ENCODE results near the gene XRRA1. TPM values are rescaled to one million over a fixed set of nuclear protein-coding genes. Genes with fewer than 3 reads are reported as not detected.

XRRA1 gene
- total and polyA plus RNA-seq, 2 of the 13 experiments (the other 11 are each of a cell fraction or from before 2014, with no cell fraction given) = 7.6 to 10.5 TPM

- TF ChIP-seq SP5 (CRISPR knock-in tag; IDR thresholded peaks at IDR 0.05; ENCODE audit: borderline replicate concordance, low read depth) (no peak; the same call in 1 of the 2 replicates), TCF12 (IDR thresholded peaks at IDR 0.05) (no peak), TCF12 (CRISPR knock-in tag; IDR thresholded peaks at IDR 0.05) (no peak), FOXP1 (IDR thresholded peaks at IDR 0.05) (0 out of 2 replicates have a peak, but pooled peaks have one; percentile 39), FOXP1 (CRISPR knock-in tag; IDR thresholded peaks at IDR 0.05) (peak; percentile 75; the same call in 1 of the 2 replicates), RORA (CRISPR knock-in tag; IDR thresholded peaks at IDR 0.05) (no peak), SOX13 (IDR thresholded peaks at IDR 0.05) (peak; percentile 63), SOX13 (CRISPR knock-in tag; conservative IDR thresholded peaks at IDR 0.05 in 1 of 2, IDR thresholded peaks at IDR 0.05 in 1 of 2) (peak in 1 of 2 experiments; percentile 80; a peak in 2 of 4 replicates), ZNF143 (CRISPR knock-in tag; IDR thresholded peaks at IDR 0.05) (peak; percentile 67; the same call in 1 of the 2 replicates), WIZ (CRISPR knock-in tag; IDR thresholded peaks at IDR 0.05) (no peak), ZNF557 (CRISPR knock-in tag; IDR thresholded peaks at IDR 0.05) (no peak), REXO4 (CRISPR knock-in tag; IDR thresholded peaks at IDR 0.05; ENCODE audit: borderline replicate concordance) (no peak), ATF4 (CRISPR knock-in tag; IDR thresholded peaks at IDR 0.05) (peak in 1 of 2 experiments; percentile 53; a peak in 2 of 4 replicates), SNAPC5 (CRISPR knock-in tag; IDR thresholded peaks at IDR 0.05; ENCODE audit: borderline replicate concordance) (no peak), PHF8 (CRISPR knock-in tag; IDR thresholded peaks at IDR 0.05) (no peak), NCOA2 (CRISPR knock-in tag; IDR thresholded peaks at IDR 0.05) (0 out of 2 replicates have a peak, but pooled peaks have one; percentile 33), ARID5B (CRISPR knock-in tag; IDR thresholded peaks at IDR 0.05) (peak; percentile 43), ARNT2 (CRISPR knock-in tag; IDR thresholded peaks at IDR 0.05; ENCODE audit: low read depth) (no peak), KLF9 (CRISPR knock-in tag; IDR thresholded peaks at IDR 0.05; ENCODE audit: low read depth) (no peak), ZNF574 (CRISPR knock-in tag; IDR thresholded peaks at IDR 0.05) (peak; percentile 37; the same call in 1 of the 2 replicates), ZSCAN5A (CRISPR knock-in tag; IDR thresholded peaks at IDR 0.05; ENCODE audit: borderline replicate concordance) (no peak)
These were observed 99.1 kb downstream of the XRRA1 start (continued) for GRCh38 chr11:74849525-74850391.
